HG03442 (cell line): Measurements from ENCODE around the gene PPFIA4.

Experiments
- ATAC-seq: cut with Tn5 transposase; IDR thresholded peaks from one replicate; pipeline ENCODE4 v1.9.1; 2021; ENCODE audit warnings: mild to moderate bottlenecking, moderate library complexity; ENCODE audit not compliant: unreplicated experiment

The PPFIA4 gene

GRCh38 chr1:203039609-203040512, 13.6 kb downstream of the PPFIA4 start:
- no peak for ATAC-seq

GRCh38 chr1:203040513-203041275, 14.4 kb downstream of the PPFIA4 start:
- no peak for ATAC-seq

GRCh38 chr1:203041351-203041932, 15.2 kb downstream of the PPFIA4 start:
- ATAC-seq, result no peak

GRCh38 chr1:203043830-203044545, 17.7 kb downstream of the PPFIA4 start:
- no peak for ATAC-seq

- no peak for ATAC-seq
Observed at GRCh38 chr1:203044546-203045250, 18.4 kb downstream of the PPFIA4 start.

GRCh38 chr1:203045336-203045735, 19.0 kb downstream of the PPFIA4 start:
- ATAC-seq, result no peak

GRCh38 chr1:203045821-203046594, 19.7 kb downstream of the PPFIA4 start:
- ATAC-seq, result no peak

- ATAC-seq, result no peak
Observed at GRCh38 chr1:203046984-203047630, 20.8 kb downstream of the PPFIA4 start.

- no peak for ATAC-seq
Observed at GRCh38 chr1:203048086-203048485, 21.8 kb downstream of the PPFIA4 start.

GRCh38 chr1:203048555-203049051, 22.3 kb downstream of the PPFIA4 start:
- ATAC-seq, result no peak

- no peak for ATAC-seq
Observed at GRCh38 chr1:203049077-203049476, 22.8 kb downstream of the PPFIA4 start.

- ATAC-seq, result no peak
Observed at GRCh38 chr1:203049576-203050180, 23.4 kb downstream of the PPFIA4 start.

- no peak for ATAC-seq
Observed at GRCh38 chr1:203050826-203051225, 24.5 kb downstream of the PPFIA4 start.

- no peak for ATAC-seq
Observed at GRCh38 chr1:203051841-203052324, 25.6 kb downstream of the PPFIA4 start.

- no peak for ATAC-seq
Observed at GRCh38 chr1:203052601-203053000, 26.3 kb downstream of the PPFIA4 start.

- no peak for ATAC-seq
Observed at GRCh38 chr1:203054184-203054583, 27.9 kb downstream of the PPFIA4 start.

GRCh38 chr1:203054642-203055041, 28.4 kb downstream of the PPFIA4 start:
- no peak for ATAC-seq

- ATAC-seq, result no peak
Observed at GRCh38 chr1:203055161-203055799, 29.0 kb downstream of the PPFIA4 start.
